ENCODE results near the gene OR10G3. TPM values are rescaled to one million over a fixed set of nuclear protein-coding genes. Genes with fewer than 3 reads are reported as not detected.
A peak's percentile ranks its signal among the peaks of the same experiment; 100 is the strongest.
"Not testable (repeated sequence)": the region's sequence is repeated elsewhere in the genome, so short reads cannot be mapped to it uniquely, and the experiment has no call there.

The OR10G3 gene, protein sequence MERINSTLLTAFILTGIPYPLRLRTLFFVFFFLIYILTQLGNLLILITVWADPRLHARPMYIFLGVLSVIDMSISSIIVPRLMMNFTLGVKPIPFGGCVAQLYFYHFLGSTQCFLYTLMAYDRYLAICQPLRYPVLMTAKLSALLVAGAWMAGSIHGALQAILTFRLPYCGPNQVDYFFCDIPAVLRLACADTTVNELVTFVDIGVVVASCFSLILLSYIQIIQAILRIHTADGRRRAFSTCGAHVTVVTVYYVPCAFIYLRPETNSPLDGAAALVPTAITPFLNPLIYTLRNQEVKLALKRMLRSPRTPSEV
- under 1 TPM in 1 of 4 donors, not detected in 3; 0.12 TPM for polyA plus RNA-seq (ENCODE audit: insufficient read length in 4 of 4)

DNA sequence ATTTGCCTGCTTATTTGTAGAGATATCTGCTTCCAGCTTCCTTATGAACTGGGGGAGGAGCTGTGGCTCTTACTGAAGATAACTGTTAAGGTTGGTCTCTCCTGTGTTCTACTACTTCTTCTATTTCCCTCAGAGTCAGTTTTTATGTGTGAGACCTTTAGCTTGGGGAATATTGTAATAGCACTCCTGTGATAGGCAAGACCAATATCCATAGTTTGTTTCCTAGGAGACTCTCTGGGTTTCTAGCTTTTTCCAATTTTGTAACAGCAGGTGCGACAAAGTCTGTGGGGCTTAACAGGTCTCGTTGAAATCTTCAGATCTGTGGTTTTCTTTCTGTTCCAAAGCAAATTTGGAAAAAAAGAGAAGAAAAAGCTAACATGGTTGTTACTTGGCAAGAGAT lies at the start of gene OR10G3:
Gene OR10G3 (minus strand): TSS at position 101 of the 400 bp plus-strand sequence. CDS start 9,332 bp downstream, outside the sequence.
- no peak for DNase-seq (ENCODE audit: low read depth in 4 of 4, low spot score in 3 of 4)

DNA sequence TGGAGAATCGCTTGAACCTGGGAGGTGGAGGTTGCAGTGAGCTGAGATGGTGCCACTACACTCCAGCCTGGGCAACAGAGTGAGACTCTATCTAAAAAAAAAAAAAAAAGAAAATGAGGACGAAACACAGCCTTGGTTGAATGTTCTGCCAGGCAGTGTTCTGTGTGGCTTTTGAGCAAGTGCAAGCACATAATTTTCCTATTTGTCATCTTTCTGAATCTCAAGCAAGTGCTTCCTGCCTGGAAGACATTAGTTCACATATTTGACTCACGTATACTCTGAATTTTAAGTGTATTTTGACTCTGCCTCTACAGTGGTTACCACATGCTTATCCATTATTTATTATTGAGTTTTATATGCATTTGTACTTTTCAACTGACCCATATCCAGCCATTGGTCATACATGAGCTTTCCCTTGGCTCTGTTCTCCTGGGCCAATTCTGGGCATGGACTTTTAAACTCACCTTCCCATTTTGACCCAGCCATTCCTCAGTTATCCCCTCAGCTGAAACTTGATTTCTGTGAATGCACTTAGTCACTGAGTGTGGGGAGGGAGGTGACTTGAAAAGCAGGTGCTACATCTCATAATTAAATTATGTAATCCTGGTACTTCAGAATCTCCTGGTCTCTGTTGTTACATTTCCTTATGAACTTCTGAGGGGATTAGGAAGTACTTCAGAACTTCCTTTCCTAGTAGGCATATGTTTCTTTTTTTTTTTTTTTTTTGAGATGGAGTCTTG lies 46.8 kb upstream of the OR10G3 start:
- no peak for DNase-seq (ENCODE audit: low read depth in 4 of 4, low spot score in 3 of 4)

DNA sequence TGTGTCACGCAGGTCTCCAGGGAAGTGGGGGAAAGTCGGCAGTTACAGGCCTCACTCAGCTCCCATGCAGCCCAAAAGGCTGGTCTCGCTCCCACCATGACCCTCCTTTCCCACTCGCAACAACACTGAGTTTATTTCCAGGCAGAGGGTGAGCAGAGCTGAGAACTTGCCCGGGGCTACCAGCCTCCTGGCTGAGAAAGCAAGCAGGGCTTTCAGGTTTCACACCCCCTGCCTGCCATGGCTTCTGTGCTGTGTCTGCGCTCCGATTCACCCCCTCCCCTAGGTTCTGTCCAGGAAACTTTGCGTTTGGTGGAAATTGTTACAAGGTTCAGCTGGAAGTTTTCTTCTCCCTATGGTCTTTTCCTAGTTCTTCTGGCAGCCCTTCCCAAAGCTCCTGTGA lies 37.7 kb upstream of the OR10G3 start:
- no peak for DNase-seq (ENCODE audit: low read depth in 4 of 4, low spot score in 3 of 4)

GRCh38 chr14:21614240-21614639 lies 34.4 kb upstream of the OR10G3 start:
- DNase-seq (ENCODE audit: low read depth in 4 of 4, low spot score in 3 of 4): no peak

DNA sequence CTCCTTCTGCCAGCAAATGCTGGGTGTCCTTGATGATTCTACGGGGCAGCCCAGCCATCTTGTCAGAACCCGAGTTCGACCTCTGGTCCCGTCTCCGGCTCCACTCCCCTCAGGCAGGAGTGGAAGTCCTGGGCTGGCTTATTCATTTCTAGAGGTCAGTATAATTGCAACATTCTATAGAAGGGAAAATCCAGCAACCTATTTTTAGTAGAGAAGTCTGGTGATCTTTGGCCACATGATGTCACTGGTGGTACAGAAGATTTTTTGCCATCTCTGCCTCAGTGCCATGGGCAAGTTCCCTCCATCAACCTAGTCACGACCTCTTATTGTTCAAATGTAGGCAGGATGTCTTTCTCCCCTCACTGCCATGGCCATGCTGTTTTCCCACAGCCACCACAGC lies 32.4 kb upstream of the OR10G3 start:
- no peak for DNase-seq (ENCODE audit: low read depth in 4 of 4, low spot score in 3 of 4)

- not testable (repeated sequence) for DNase-seq (ENCODE audit: low read depth in 4 of 4, low spot score in 3 of 4)
Measured at GRCh38 chr14:21602181-21602580, 22.3 kb upstream of the OR10G3 start.

DNA sequence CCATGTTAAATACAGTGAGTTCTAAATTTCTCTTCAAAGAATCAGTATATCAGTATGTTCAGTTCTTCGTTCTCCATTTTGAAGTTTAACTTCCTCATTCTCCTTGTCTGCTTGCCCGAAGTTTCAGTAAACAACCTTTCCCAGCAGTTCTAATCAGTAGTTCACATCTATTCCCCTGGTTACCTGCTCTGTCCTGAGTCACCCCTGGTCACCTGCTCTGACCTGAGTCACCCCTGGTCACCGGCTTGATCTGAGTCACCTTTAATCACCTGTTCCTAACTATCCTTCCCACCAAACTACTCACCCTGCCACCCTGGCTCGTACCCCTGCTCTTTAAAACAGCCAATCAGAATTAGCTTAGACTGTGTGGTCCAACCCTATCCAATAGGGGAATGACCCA lies 9.4 kb upstream of the OR10G3 start:
- no peak for DNase-seq (ENCODE audit: low read depth in 4 of 4, low spot score in 3 of 4)

DNA sequence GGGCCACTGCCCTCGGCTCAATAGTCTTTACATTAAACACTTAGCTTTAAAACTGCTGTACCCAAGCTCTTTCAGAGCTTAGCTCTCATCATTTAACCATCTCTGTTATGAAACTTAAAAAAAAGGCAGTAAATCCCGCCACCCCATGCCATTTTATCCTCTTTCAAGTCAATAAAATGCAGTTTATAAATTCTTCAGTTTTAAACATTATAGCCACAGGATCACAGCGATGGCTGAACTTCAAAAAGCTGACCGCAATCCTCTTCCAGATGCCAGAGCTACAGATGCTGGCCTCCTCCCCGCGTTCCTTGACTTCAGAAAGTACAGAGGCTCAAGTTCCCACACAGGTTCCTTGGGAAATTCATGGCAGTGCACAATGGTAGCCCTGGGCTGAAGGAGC lies 4.2 kb downstream of the OR10G3 start:
- no peak for DNase-seq (ENCODE audit: low read depth in 4 of 4, low spot score in 3 of 4)

DNA sequence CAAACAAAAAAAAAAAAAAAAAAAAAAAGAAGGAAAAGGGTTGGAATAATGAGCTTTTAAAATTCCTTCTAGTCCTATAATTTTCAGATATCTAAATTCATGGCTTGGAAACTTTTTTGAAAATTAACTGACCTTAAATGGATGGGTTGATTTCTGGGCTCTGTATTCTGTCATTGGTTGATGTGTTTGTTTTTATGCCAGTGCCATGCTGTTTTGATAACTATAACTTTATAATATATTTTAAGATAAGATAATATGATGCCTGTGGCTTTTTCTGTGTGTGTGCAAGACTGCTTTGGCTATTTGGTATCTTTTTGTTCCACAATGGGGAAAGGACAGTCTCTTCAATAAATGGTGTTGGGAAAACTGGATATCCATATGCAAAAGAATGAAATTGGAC lies 7.3 kb downstream of the OR10G3 start:
- no peak for DNase-seq (ENCODE audit: low read depth in 4 of 4, low spot score in 3 of 4)

- no peak for DNase-seq (ENCODE audit: low read depth in 4 of 4, low spot score in 3 of 4)
Measured at GRCh38 chr14:21558703-21559170, 21.1 kb downstream of the OR10G3 start.

DNA sequence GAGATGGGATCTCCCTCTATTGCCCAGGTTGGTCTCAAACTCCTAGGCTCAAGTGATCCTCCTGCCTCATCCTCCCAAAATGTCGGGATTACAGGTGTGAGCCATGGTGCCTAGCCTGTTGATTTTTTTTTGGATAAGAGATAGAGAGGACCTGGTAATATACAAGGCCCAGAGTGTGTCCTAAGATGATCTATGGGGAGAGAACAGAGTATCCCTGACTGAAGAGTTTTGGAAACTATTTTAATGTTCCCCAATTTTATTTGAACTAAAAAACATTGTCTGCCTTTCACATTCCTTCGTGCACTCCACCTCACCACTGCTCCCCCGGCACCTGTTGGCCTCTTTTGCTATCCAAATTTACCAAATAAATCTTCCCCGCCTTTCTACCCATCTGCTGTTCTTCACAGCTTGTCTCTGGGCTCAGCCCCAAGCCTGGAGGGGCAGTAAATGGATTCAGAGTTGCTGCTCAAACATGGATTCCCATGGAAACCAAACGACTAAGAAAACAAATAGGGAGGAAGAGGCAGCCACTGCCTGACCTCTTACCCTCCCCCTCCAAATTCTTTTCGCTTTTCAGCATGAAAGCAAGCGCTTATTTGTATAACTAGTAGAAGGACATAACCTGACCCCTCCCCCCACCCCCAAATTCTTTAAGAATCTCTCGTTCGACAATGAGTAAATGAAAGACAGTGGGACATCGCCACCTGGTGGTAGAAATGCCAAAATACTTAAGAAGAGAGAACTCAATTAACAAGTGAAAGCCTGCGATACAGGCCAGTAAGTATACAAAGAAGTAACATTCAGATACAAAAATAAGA lies 22.6 kb downstream of the OR10G3 start:
- DNase-seq (ENCODE audit: low read depth in 4 of 4, low spot score in 3 of 4): peak; percentile 88 to 93 (median 92)

- DNase-seq (ENCODE audit: low read depth in 4 of 4, low spot score in 3 of 4): no peak
Measured at GRCh38 chr14:21556378-21557083, 23.3 kb downstream of the OR10G3 start.

GRCh38 chr14:21553266-21553665 lies 26.6 kb downstream of the OR10G3 start:
- no peak for DNase-seq (ENCODE audit: low read depth in 4 of 4, low spot score in 3 of 4)

- DNase-seq (ENCODE audit: low read depth in 4 of 4, low spot score in 3 of 4): not testable (repeated sequence)
Measured at GRCh38 chr14:21544588-21544987, 35.3 kb downstream of the OR10G3 start.

GRCh38 chr14:21543963-21544362 lies 35.9 kb downstream of the OR10G3 start:
- DNase-seq (ENCODE audit: low read depth in 4 of 4, low spot score in 3 of 4): no peak

- DNase-seq (ENCODE audit: low read depth in 4 of 4, low spot score in 3 of 4): no peak
Measured at GRCh38 chr14:21543521-21543960, 36.3 kb downstream of the OR10G3 start.

- DNase-seq (ENCODE audit: low read depth in 4 of 4, low spot score in 3 of 4): no peak
Measured at GRCh38 chr14:21541413-21542074, 38.3 kb downstream of the OR10G3 start.

GRCh38 chr14:21539189-21539940 lies 40.5 kb downstream of the OR10G3 start:
- no peak for DNase-seq (ENCODE audit: low read depth in 4 of 4, low spot score in 3 of 4)

- no peak for DNase-seq (ENCODE audit: low read depth in 4 of 4, low spot score in 3 of 4)
Measured at GRCh38 chr14:21537090-21537424, 42.8 kb downstream of the OR10G3 start.
